ENCODE results near the gene GLI3.
"Not testable (repeated sequence)": the region's sequence is repeated elsewhere in the genome, so short reads cannot be mapped to it uniquely, and the experiment has no call there.

Gene GLI3

DNA sequence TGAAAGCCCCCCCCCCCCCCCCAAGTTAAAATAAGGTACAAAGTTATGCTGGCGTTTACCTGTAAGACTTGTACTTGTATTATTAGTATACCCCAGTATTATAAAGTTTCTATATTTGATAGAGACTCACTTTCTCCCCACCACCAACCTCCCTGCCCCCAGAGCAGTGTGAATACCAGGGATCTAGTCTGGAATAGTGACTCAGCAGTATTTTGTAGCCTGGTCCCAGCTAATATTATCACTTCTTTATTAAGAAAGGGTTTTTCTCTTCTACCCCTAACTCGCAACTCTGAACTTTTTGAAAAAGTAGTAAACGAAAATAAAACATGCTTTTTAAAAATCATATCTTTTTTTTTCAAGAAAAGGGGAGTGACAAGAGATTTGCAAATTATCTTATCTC lies 26.7 kb downstream of the GLI3 start:
- DNase-seq, result no peak

- not testable (repeated sequence) for DNase-seq
Observed at GRCh38 chr7:42209085-42209484, 27.9 kb downstream of the GLI3 start.

GRCh38 chr7:42208572-42208971 lies 28.4 kb downstream of the GLI3 start:
- no peak for DNase-seq

GRCh38 chr7:42207420-42207819 lies 29.6 kb downstream of the GLI3 start:
- no peak for DNase-seq

DNA sequence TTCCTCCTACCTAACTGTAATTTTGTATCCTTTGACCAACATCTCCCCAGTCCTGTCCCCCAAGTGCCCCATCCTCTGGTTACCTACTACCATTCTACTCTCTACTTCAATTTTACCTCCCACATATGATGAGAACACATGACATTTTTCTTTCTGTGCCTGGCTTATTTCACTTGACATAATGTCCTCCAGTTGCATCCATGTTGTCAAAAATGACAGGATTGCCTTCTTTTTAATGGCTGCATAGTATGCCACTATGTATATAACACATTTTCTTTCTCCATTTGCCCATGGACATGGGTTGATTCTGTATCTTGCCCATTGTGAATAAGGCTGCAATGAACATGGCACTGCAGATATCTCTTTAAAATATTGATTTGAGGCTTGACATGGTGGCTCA lies 33.7 kb downstream of the GLI3 start:
- DNase-seq, result no peak

GRCh38 chr7:42202601-42203000 lies 34.4 kb downstream of the GLI3 start:
- no peak for DNase-seq

DNA sequence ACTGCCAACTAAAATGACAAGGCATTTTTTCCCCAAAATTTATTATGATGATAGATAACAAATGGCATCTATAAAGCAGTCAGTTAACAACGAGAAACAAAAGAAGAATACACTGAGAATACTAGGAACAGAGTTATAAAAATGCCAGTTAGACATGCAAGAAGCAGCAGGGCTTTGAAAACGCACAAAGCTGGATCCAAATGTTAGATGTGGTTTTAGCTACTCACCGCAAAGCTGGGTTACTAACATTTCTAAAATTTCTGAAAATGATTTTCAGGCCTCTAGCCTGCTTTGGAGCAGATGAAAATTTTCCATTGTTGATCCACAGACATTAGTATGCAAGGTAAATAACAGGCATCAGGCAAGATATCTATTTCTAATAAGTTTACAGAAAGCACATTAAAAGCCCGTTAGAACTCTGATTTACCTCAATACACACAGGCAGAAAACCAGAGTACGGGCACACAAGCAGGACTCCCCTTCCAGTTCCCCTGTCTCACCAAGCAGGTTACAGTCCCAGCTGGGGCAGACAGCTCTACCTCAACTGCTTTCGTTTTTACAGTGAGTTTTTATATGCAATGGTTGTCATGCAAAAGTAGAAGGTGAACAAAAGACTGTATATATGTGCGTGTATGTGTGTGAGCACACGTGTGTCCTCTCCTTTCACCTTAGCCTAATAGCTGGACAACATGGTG lies 37.9 kb downstream of the GLI3 start:
- DNase-seq, result no peak

GRCh38 chr7:42198296-42198695 lies 38.7 kb downstream of the GLI3 start:
- no peak for DNase-seq

- no peak for DNase-seq
Observed at GRCh38 chr7:42197451-42197850, 39.6 kb downstream of the GLI3 start.

DNA sequence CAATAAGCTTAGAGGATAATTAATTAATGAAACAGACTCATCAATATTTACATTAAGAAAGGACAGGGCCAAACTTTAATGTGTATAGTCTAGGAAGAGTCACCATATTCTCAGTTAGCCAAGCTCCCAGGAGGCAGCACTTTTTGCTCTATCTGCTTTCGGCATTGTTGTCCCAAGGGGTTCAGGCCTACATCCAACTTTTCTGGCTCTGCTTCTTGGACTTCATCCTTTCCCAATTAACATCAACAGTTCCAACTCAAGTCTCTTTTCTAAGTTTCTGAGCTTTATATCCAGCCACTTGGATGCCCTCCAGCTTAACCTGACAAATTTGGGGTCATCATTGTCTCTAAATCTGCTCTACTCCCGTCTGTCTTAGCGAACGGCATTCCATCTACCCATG lies 42.8 kb downstream of the GLI3 start:
- DNase-seq, result no peak

GRCh38 chr7:42193471-42194129 lies 43.4 kb downstream of the GLI3 start:
- no peak for DNase-seq

- no peak for DNase-seq
Observed at GRCh38 chr7:42192851-42193461, 44.1 kb downstream of the GLI3 start.

DNA sequence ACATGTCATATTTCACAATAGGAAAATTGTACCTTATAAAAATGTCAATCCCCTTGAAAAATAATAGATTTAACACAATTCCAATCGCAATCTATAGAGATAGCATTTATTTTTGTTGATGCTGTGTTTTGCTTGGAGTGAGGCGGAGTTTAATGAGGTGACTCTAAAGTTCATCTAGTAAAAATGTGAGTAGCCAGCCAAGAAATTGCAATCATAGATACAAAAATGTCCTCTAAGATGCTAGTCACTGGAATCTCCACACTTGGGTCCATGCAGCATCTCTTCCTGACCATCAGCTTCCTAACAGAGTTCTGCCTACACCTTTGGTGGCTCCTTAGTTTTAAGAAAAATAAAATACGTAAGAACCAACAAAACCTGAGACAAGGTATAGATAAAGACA lies 44.9 kb downstream of the GLI3 start:
- no peak for DNase-seq

DNA sequence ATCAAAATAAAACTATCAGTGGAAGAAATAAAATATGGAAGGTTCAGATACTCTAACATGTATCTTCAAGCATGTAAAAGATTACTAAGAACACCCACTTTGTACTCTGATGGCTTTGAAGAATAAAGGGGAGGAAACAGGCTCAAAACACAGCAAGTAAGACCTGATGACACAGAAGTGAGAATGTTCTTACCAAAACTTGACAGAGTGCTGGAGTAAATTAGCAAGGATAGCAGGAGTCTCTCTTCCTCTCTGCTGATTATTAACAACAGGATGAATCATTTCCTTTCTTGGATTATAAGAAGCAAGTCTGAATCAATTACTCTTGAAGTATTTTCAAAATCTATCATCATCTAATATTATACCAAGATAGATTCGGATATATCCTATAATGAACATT lies 47.5 kb downstream of the GLI3 start:
- no peak for DNase-seq

DNA sequence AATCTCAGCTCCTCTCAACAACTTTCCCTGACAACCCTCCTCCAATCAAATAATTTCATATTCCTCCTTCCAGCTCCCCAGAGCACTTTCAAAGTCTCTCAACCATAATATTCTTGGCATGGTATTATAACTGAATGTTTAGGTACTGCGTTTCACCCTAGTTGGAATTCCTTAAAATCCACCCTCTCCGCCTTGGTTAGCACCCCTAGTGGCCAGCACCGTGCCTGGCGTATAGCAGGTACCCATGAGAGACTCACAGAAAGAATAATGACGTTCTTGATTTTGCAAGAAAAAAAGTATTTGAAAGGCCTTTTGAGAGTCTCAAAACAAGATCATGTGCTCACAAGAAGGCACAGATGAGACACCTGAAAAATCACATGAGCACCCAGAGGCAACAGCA lies 50.9 kb downstream of the GLI3 start:
- DNase-seq, result no peak

- no peak for DNase-seq
Observed at GRCh38 chr7:42185726-42186125, 51.3 kb downstream of the GLI3 start.

DNA sequence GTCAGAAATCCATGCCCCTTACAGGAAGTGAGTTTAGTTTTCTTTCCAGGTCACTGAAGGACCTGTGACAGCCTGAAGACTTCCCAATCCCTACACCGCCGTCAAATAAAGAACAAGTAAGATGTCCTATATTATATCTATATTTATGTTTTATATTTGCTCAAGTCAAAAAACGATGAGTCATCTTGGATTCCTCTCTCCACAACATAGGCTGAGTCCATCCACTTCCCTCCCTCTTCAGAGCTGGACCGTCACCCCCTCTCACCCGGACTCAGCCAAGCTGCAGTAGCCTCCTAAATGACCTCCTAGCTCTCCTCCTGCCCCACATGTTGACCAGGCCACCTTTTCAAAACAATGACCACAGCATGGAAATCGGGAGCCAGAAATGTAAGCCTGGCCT lies 53.5 kb downstream of the GLI3 start:
- DNase-seq, result no peak

DNA sequence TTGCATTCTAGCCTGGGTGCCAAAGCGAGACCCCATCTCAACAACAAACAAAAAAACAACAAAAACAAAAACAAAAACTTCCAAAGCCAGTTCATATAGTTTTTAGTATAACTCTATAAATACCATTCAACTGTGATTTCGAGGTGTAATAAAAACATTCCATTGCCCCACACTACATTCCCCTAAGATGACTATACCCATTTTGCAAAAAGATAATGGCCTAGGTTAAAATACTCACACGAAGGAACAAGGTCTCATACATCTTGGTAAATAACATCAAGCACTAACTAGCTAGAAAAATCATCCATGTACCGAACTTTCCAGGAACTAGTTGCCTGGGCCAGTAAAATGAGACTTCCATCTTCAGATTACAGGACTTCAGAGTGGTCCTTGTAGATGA lies 55.4 kb downstream of the GLI3 start:
- no peak for DNase-seq

DNA sequence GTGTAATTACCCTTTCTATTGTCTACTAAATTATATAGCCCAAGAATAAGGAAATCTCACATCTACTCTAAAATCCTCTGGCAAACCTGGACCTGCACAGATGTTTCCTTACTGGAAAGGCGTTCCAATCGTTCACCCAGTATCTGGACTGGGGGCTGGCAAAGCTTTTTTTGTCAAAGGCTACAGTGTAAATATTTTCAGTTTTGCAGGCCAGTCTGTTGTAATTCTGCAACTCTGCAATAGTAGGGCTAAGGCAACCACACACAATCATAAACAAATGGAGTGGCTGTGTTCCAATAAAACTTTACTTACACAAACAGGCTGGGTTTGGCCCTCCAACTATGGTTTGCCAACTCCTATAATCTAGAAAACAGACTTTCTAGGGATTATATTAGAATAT lies 56.2 kb downstream of the GLI3 start:
- no peak for DNase-seq

GRCh38 chr7:42176724-42177101 lies 60.3 kb downstream of the GLI3 start:
- DNase-seq, result no peak

DNA sequence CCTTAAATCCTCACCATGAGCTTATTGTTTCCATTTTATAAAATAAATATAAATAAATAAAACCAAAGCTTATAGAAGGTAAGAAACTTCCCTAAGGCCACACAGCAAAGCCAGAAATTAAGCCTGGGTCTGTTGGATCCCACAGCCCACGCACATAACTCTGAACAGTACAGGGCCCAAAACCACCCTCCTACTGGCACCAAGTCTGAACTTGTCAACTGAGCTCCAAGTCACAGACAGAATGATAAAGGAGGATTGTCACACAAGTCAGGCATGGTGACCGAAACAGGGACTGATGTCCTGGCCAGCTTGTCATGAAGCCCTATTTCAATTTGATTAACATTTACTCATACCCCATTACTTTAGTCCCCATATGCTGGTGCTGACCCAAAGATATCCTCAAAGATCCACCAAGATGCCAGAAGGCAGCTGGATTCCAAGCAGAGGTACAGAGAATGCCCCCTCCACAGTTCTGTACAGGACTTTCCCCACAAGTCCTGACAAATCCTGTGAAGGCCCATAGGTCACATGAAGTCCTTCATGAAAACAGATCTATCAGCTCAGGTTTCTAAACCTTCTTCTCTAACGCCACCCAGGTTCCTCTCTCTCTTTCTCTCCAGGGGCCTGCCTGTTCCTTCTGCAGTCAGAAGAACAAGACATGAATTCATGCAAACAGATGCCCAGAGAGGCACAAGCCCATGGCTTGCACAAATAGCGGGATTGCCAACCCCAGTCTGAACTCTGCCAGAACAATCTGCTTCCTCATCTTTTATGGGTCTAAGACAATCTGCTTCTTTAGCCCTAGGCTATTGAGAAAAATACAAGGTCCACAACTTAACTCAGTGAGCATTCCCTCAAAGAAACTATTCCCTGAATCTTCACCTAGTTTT lies 60.9 kb downstream of the GLI3 start:
- no peak for DNase-seq

DNA sequence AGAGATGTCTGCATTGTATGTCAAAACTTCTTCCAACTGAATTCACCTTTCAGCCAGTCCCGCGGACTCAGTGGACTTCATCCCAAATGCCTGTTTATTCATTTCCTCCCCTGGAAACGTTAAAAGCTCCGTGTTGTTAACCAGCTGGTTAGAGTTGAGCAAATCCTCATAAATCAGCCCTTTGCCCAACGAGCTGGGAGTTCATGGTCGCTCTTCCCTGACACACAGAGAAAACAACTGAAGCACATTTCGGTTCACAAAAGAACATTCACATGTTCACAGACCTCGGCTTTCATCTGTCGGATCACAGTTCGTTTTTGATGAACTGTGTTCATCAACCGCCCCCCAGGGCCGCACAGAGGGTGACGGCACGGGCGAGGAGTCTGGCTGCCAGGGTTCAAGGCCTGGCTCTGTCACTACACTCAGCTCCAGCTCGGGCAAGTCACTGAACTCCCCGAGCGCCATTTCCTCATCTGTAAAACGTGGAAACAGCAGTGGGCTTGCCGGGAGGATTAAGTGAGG lies 62.6 kb downstream of the GLI3 start:
- DNase-seq, result no peak

- DNase-seq, result no peak
Observed at GRCh38 chr7:42170724-42171123, 66.3 kb downstream of the GLI3 start.
